HFFc6 (cell line): Measurements from ENCODE around the gene IFNA2. TPM values are rescaled to one million over a fixed set of nuclear protein-coding genes. Genes with fewer than 3 reads are reported as not detected.
"Not testable (repeated sequence)": the region's sequence is repeated elsewhere in the genome, so short reads cannot be mapped to it uniquely, and the experiment has no call there.

Experiments used
- DNase-seq: peaks from one replicate; pipeline ENCODE4 v3.0.0-alpha.2; 2018
- H3K27ac Mint-ChIP-seq: 2 replicates; pipeline ENCODE4 v1.8.0; 2020; ENCODE audit warnings: mild to moderate bottlenecking, mixed read lengths
- H3K27me3 Mint-ChIP-seq: 2 replicates; pipeline ENCODE4 v1.8.0; 2021; ENCODE audit warnings: mild to moderate bottlenecking, moderate library complexity, mixed read lengths; ENCODE audit not compliant: insufficient read depth
- H3K36me3 Mint-ChIP-seq: 2 replicates; pipeline ENCODE4 v1.8.0; 2021; ENCODE audit warnings: low read depth, mixed read lengths
- H3K4me1 Mint-ChIP-seq: 2 replicates; pipeline ENCODE4 v1.8.0; 2020; ENCODE audit warnings: low read depth, mixed read lengths
- H3K4me3 Mint-ChIP-seq: 2 replicates; pipeline ENCODE4 v1.8.0; 2020; ENCODE audit warnings: mild to moderate bottlenecking, moderate library complexity, mixed read lengths
- H3K9me3 Mint-ChIP-seq: 2 replicates; pipeline ENCODE4 v1.8.0; 2020; ENCODE audit warnings: mild to moderate bottlenecking, mixed read lengths
- CTCF ChIP-seq: fragments of 200-600 bp; sonication (generic); IDR thresholded peaks from 2 replicates; pipeline ENCODE4 v1.5.0; 2021; ENCODE audit warnings: antibody characterized with exemption, mild to moderate bottlenecking
- total RNA-seq, 6 experiments: library from RNA; stranded (reverse); fragmentation: NEBNext Ultra II Directional; extraction: Animal tissue kit (Norgen Biotek cat#: 25700); gene quantifications; 2 replicates in 1 of 6; 3 replicates in 5 of 6; pipeline ENCODE4 v1.2.3, GENCODE V29; 2021

Gene IFNA2
- total RNA-seq, 6 experiments from 2014 or later, result not detected

- H3K4me1 Mint-ChIP-seq, result no peaks in the 10 kb centered on the region
- no peak within 1 kb of the TSS for H3K4me3 Mint-ChIP-seq
- TF ChIP-seq CTCF, result no peak
- no peak within 1 kb of the TSS for H3K27ac Mint-ChIP-seq
- no peaks in the 10 kb centered on the region for H3K9me3 Mint-ChIP-seq
- peaks cover 14% of the 10 kb centered on the region for H3K27me3 Mint-ChIP-seq
- H3K36me3 Mint-ChIP-seq, result no peaks in the 10 kb centered on the region
- no peak for DNase-seq
Measured at GRCh38 chr9:21367957-21368356, 17.2 kb downstream of the IFNA2 start, which contains the start of gene IFNA13. TSS of gene IFNA13 (minus strand) at chr9:21368057. CDS start at chr9:21368010, 47 bp downstream.

- H3K27me3 Mint-ChIP-seq, result peaks cover 14% of the 10 kb centered on the region
- not testable (repeated sequence) for H3K36me3 Mint-ChIP-seq, H3K4me3 Mint-ChIP-seq, H3K27ac Mint-ChIP-seq, H3K9me3 Mint-ChIP-seq, DNase-seq, H3K4me1 Mint-ChIP-seq
Measured at GRCh38 chr9:21367169-21367568, 18.0 kb downstream of the IFNA2 start.

- no peaks in the 10 kb centered on the region; the same call in 1 of the 2 replicates for H3K4me1 Mint-ChIP-seq
Measured at GRCh38 chr9:21362287-21362686, 22.9 kb downstream of the IFNA2 start.

GRCh38 chr9:21357479-21358460 lies 27.4 kb downstream of the IFNA2 start:
- peaks cover 5% of the 10 kb centered on the region; the same call in 1 of the 2 replicates for H3K9me3 Mint-ChIP-seq
- DNase-seq, result no peak

More at GRCh38 chr9:21362287-21362686, 22.9 kb downstream of the IFNA2 start:
- H3K27me3 Mint-ChIP-seq, result peaks cover 36% of the 10 kb centered on the region
- H3K36me3 Mint-ChIP-seq, result no peaks in the 10 kb centered on the region
- DNase-seq, result no peak
- no peak overlapping the region for H3K4me3 Mint-ChIP-seq
- H3K27ac Mint-ChIP-seq, result no peak overlapping the region
- no peak for TF ChIP-seq CTCF
- H3K9me3 Mint-ChIP-seq, result no peaks in the 10 kb centered on the region

GRCh38 chr9:21350787-21351186 lies 34.4 kb downstream of the IFNA2 start, which contains the start of gene IFNA6:
TSS of gene IFNA6 (minus strand) at chr9:21350887. CDS start at chr9:21350887, 0 bp downstream.
- TF ChIP-seq CTCF, result no peak
- no peak within 1 kb of the TSS for H3K27ac Mint-ChIP-seq
- DNase-seq, result no peak
- H3K9me3 Mint-ChIP-seq, result peaks cover 5% of the 10 kb centered on the region
- no peak within 1 kb of the TSS for H3K4me3 Mint-ChIP-seq
- H3K4me1 Mint-ChIP-seq, result no peaks in the 10 kb centered on the region
- H3K27me3 Mint-ChIP-seq, result peaks cover 26% of the 10 kb centered on the region
- no peaks in the 10 kb centered on the region for H3K36me3 Mint-ChIP-seq

More at GRCh38 chr9:21357479-21358460, 27.4 kb downstream of the IFNA2 start:
- Mint-ChIP-seq H3K36me3 (no peaks in the 10 kb centered on the region), H3K4me3 (peak overlapping the region; percentile 41; the same call in 1 of the 2 replicates), H3K27ac (no peak overlapping the region), H3K27me3 (peaks cover 41% of the 10 kb centered on the region), H3K4me1 (no peaks in the 10 kb centered on the region; the same call in 1 of the 2 replicates)
- no peak for TF ChIP-seq CTCF
